Measurements from ENCODE around the gene OSBP. TPM values are rescaled to one million over a fixed set of nuclear protein-coding genes. Genes with fewer than 3 reads are reported as not detected.
A peak's percentile ranks its signal among the peaks of the same experiment; 100 is the strongest.
"Not testable (repeated sequence)": the region's sequence is repeated elsewhere in the genome, so short reads cannot be mapped to it uniquely, and the experiment has no call there.

OSBP gene
- total RNA-seq, 1 donor from 2014 or later: 40.1 TPM

DNA sequence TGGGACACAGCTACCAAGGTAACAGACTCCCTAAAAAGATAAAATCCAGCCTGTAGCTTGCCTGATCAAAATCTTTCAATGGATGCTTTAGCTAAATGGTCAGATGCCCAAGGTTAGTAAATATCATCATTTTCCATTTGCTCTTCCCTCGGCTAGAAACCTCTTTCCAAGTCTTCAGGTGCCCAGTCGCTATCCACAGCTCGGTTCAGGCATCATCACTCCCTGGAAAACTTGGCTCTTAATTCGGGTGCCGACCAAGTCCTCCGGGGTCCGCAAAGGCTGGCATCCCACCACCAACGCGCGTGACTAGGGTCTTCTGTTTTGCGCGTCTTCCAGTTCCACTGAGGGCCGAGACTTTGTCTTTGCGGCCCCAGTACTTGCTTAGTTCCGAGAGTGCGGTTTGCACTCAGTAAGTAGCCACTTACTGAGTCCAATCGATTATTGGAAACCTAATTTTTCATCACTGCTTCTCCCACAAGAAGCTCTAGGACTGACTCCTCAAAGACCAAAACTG lies 59.9 kb downstream of the OSBP start:
- intact Hi-C loops (cut with micrococcal nuclease): loop anchor here (2.0 to 10.0 kb wide), 4 partner anchors 61 to 448 kb away; partner anchors contain the start of genes FAM111A, FAM111B and STX3
- DNase-seq: no peak
- H3K9me3 Mint-ChIP-seq: no peaks in the 10 kb centered on the region
- peak overlapping the region; percentile 86 for H3K27ac Mint-ChIP-seq
- H3K4me3 Mint-ChIP-seq: peak overlapping the region; percentile 83
- peaks cover 5% of the 10 kb centered on the region for H3K36me3 Mint-ChIP-seq (ENCODE audit: low read depth)
- peaks cover 43% of the 10 kb centered on the region for H3K4me1 Mint-ChIP-seq
- H3K27me3 Mint-ChIP-seq: peaks cover 22% of the 10 kb centered on the region

DNA sequence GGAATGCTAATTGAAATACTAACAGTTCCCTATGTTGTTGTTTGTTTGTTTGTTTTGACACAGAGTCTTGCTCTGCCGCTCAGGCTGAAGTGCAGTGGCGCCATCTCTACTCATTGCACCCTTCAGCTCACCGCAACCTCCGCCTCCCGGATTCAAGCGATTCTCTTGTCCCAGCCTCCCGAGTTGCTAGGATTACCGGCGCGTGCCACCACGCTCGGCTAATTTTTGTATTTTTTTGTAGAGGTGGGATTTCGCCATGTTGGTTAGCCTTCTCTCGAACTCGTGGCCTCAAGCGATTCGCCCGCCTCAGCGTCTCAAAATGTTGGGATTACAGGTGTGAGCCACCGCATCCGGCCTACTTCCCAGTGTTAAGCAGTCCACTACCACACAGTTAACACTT lies 62.3 kb downstream of the OSBP start:
- Mint-ChIP-seq H3K9me3 (no peaks in the 10 kb centered on the region), H3K4me3 (peak overlapping the region; percentile 23), H3K27me3 (peaks cover 22% of the 10 kb centered on the region), H3K4me1 (peaks cover 41% of the 10 kb centered on the region), H3K36me3 (ENCODE audit: low read depth) (peaks cover 3% of the 10 kb centered on the region), H3K27ac (no peak overlapping the region)
- intact Hi-C loops (cut with micrococcal nuclease): loop anchor here (5.0 to 10.0 kb wide), 2 partner anchors 259 to 409 kb away; partner anchors contain the start of genes FAM111A and MRPL16
- no peak for DNase-seq

DNA sequence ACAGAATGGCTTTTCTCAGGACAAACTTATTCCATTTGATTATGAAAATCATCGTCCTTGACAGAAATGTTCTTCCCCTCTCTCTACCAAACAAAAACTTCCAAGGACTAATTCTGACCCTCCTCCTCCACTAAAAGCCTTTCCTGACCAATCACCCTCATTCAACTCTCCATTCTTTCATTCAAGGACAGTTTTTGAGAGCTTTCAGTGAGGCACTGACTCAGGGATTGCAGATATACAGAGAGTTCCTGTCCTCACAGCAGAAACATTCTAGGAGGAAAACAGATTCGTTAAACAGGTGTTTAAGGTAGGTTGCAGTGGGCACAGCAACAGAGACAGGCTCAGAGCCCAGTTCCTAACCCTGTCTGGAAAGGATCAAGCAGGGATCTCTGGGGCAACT lies 62.7 kb downstream of the OSBP start:
- intact Hi-C loops (cut with micrococcal nuclease): loop anchor here (5.0 to 10.0 kb wide), 2 partner anchors 259 to 408 kb away; partner anchors contain the start of genes FAM111A and MRPL16
- H3K9me3 Mint-ChIP-seq: no peaks in the 10 kb centered on the region
- H3K27me3 Mint-ChIP-seq: peaks cover 22% of the 10 kb centered on the region
- no peak for DNase-seq
- H3K4me3 Mint-ChIP-seq: peak overlapping the region; percentile 41
- H3K36me3 Mint-ChIP-seq (ENCODE audit: low read depth): peaks cover 3% of the 10 kb centered on the region
- no peak overlapping the region for H3K27ac Mint-ChIP-seq
- peaks cover 40% of the 10 kb centered on the region for H3K4me1 Mint-ChIP-seq

DNA sequence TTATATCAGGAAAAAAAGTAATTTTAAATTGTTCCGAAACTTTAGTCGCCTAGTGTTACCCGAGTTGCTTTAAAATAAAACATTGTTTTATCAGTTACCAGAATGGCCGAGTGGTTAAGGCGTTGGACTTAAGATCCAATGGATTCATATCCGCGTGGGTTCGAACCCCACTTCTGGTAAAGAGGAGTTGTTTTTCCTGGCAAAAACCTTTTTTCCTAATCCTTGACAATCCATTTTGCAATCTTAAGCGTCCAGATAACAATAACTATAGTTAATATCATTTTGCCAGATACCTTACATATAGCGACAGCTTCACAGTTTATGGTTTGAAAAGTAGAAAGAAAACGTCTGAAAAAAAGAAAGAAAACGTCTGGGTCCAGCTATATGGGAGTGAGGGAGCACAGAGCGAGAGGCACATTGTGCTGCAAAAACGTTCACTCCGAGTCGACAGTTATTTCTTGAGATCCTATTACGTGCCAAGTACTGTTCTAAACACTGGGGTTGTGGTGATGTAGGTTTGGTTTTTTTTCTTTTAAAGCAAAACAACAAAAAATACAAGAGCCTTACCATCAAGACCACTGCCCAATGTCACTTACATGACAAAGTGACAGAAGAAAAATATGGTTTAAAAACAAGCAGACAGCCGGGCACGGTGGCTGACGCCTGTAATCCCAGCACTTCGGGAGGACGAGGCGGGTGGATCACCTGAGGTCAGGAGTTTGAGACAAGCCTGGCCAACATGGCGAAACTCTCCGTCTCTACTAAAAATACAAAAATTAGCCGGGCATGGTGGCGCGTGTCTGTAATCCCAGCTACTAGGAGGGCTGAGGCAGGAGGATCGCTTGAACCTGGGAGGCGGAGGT lies 63.7 kb downstream of the OSBP start:
- no peaks in the 10 kb centered on the region for H3K9me3 Mint-ChIP-seq
- intact Hi-C loops (cut with micrococcal nuclease): loop anchor here (1.0 to 10.0 kb wide), 4 partner anchors 14 to 973 kb away; partner anchors contain the start of genes FAM111A, MRPL16 and ZFP91
- no peak overlapping the region for H3K27ac Mint-ChIP-seq
- no peak for DNase-seq
- peak overlapping the region; percentile 85 for H3K4me3 Mint-ChIP-seq
- peaks cover 3% of the 10 kb centered on the region for H3K36me3 Mint-ChIP-seq (ENCODE audit: low read depth)
- H3K27me3 Mint-ChIP-seq: peaks cover 22% of the 10 kb centered on the region
- H3K4me1 Mint-ChIP-seq: peaks cover 33% of the 10 kb centered on the region

DNA sequence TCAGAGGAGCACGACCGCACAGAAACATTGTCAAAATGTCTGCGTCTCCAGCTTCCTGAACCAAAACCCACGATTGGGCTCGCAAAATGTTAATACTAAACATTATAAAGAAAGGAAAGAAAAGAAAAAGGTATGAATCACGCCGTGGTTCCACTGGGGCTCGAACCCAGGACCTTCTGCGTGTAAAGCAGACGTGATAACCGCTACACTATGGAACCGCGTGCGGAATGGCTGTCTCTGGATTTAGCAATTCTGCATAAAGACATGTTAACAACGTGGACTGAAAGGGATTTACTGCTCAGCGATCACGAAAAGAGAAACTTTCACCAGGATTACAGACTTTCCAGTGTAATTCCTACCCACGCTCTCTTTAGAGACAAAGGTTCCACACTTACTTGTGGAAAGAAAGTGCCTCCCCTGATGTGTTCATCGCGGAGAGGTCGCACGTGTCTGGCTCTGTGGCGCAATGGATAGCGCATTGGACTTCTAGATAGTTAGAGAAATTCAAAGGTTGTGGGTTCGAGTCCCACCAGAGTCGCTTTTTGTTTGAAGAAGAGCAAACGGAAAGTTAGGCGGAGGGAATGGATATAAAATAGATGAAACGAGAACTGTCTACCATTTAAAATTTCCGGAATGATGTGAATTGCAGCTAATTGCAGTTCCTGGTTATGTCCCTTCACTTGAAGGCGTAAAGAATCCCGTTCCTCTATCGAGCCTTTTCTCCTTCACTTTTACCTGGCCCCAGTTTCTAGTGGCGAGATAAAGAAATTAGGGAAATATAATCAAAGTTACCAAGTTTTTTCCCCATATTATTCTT lies 64.5 kb downstream of the OSBP start:
- DNase-seq: peak; percentile 93
- H3K4me1 Mint-ChIP-seq: peaks cover 27% of the 10 kb centered on the region
- intact Hi-C loops (cut with micrococcal nuclease): loop anchor here (1.0 to 10.0 kb wide), 7 partner anchors 9 to 972 kb away; partner anchors contain the start of genes FAM111A, MRPL16, PATL1 and ZFP91
- H3K36me3 Mint-ChIP-seq (ENCODE audit: low read depth): peaks cover 3% of the 10 kb centered on the region
- peak overlapping the region; percentile 85 for H3K4me3 Mint-ChIP-seq
- peaks cover 19% of the 10 kb centered on the region for H3K27me3 Mint-ChIP-seq
- no peaks in the 10 kb centered on the region for H3K9me3 Mint-ChIP-seq
- H3K27ac Mint-ChIP-seq: peak overlapping the region; percentile 88

DNA sequence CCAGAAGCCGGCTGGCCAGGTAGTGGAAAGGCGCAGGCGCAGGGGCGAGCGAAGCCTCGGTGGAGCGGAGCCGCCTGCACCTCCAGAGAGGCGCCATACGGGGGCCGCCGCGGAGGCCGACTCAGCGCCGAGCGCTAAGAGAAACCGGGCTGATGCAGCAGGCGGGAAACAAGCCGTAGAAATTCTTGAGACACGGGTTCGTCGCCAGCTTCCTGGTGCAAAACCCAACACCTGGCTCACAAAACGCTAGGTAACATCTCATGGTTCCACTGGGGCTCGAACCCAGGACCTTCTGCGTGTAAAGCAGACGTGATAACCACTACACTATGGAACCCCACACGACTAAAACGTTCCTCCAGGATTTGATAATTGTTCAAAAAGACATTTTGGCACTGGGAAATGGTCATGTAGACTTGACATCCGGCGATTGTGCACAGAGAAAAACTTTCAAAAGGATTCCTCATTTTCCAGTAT lies 65.2 kb downstream of the OSBP start:
- H3K27me3 Mint-ChIP-seq: peaks cover 15% of the 10 kb centered on the region
- intact Hi-C loops (cut with micrococcal nuclease): loop anchor here (1.0 to 10.0 kb wide), 6 partner anchors 10 to 972 kb away; partner anchors contain the start of genes FAM111A, MRPL16, PATL1 and ZFP91
- peak overlapping the region; percentile 88 for H3K27ac Mint-ChIP-seq
- peaks cover 3% of the 10 kb centered on the region for H3K36me3 Mint-ChIP-seq (ENCODE audit: low read depth)
- no peaks in the 10 kb centered on the region for H3K9me3 Mint-ChIP-seq
- DNase-seq: peak; percentile 95
- H3K4me1 Mint-ChIP-seq: peaks cover 22% of the 10 kb centered on the region
- H3K4me3 Mint-ChIP-seq: peak overlapping the region; percentile 85

DNA sequence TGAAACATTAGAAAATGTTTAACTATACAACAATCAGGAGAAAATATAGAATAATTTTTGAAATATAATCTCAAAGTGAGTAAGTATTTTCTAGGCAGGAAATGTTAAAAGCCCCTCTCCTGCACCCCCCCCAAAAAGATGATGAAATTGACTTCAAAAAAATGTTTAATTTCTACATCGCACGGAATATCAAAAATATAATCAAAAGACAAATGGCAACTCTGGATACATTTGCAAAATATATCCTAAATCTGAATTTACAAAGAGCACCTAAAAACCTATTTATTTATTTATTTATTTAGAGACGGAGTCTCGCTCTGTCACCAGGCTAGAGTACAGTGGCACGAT lies 67.3 kb downstream of the OSBP start:
- H3K4me3 Mint-ChIP-seq: no peak overlapping the region
- DNase-seq: no peak
- H3K27ac Mint-ChIP-seq: no peak overlapping the region
- peaks cover 3% of the 10 kb centered on the region for H3K36me3 Mint-ChIP-seq (ENCODE audit: low read depth)
- peaks cover 13% of the 10 kb centered on the region for H3K27me3 Mint-ChIP-seq
- peaks cover 22% of the 10 kb centered on the region for H3K4me1 Mint-ChIP-seq
- intact Hi-C loops (cut with micrococcal nuclease): no loop called here
- no peaks in the 10 kb centered on the region for H3K9me3 Mint-ChIP-seq

DNA sequence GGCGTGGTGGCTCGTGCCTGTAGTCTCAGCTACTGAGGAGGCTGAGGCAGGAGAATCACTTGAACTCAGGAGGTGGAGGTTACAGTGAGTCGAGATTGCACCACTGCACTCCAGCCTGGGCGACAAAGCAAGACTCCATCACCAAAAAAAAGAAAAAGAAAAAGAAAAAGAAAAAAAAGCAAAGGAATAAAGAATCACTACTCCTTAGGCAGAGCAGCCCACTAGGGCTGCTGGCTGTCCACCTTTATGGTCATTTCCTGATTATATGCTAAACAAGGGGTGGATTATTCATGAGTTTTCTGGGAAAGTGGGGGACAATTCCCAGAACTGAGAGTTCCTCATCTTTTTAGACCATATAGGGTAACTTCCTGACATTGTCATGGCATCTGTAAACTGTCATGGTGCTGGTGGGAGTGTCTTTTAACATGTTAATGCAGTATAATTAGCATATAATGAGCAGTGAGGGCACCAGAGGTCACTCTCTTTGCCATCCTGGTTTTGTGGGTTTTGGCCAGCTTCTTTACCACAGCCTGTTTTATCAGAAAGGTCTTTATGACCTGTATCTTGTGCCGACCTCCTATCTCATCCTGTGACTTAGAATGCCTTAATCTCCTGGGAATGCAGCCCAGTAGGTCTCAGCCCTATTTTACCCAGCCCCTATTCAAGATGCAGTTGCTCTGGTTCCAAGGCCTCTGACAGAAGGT lies 67.8 kb downstream of the OSBP start:
- H3K9me3 Mint-ChIP-seq; H3K27ac Mint-ChIP-seq; DNase-seq; intact Hi-C loops (cut with micrococcal nuclease); H3K4me3 Mint-ChIP-seq; H3K36me3 Mint-ChIP-seq (ENCODE audit: low read depth): not testable (repeated sequence)
- Mint-ChIP-seq H3K4me1 (peaks cover 21% of the 10 kb centered on the region), H3K27me3 (peaks cover 12% of the 10 kb centered on the region)

DNA sequence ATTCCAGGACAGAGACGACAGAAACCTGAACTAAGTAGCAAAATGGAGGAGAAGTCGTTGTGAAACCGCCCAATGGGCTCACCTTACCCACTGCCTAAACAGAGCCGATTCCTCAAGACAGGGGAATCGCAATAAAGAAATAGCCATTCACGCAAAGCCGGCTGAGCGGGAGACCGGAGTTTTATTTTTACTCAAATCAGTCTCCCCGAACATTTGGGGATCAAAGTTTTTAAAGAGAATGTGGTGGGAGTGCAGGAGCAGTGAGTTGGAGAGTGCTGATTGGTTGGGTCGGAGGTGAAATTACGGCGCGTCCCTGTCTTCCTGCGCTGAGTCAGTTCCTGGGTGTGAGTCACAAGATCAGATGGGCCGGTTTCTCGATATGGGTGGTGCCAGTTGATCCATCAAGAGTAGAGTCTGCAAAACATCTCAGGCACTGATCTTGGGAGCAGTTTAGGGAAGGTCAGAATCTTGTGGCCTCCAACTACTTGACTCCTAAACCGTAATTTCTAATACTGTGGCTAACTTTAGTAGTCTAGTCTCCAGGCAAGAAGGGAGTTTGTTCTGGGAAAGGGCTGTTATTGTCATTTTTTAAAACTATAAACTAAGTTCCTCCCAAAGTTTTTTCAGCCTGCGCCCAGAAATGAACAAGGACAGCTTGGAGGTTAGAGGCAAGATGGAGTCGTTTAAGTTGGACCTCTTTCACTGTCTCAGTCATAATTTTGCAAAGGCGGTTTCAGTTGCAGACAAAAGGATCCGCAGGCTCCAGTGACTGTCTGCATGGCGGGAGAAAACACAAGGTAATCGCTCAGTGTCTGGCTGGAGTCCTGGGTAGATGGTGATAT lies 70.2 kb downstream of the OSBP start:
- intact Hi-C loops (cut with micrococcal nuclease): no loop called here
- no peak for DNase-seq

DNA sequence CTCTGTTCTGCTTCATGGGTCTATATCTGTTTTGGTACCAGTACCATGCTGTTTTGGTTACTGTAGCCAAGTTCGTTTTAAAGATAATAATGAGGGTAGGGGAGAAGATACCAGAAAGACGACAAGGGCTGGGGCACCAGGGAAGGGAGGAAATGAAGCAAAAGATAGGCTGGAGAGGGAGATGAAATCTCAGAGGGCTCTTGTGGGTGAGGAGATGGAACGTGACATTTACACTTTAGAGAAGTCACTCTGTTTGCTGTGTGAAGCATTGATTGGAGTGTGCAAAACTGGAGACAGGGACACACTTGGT lies 70.8 kb downstream of the OSBP start:
- Mint-ChIP-seq H3K36me3 (ENCODE audit: low read depth) (no peaks in the 10 kb centered on the region), H3K4me3 (no peak overlapping the region)

More for the DNA sequence above, 70.2 kb downstream of the OSBP start:
- Mint-ChIP-seq H3K4me3 (no peak overlapping the region), H3K4me1 (peaks cover 6% of the 10 kb centered on the region), H3K36me3 (ENCODE audit: low read depth) (no peaks in the 10 kb centered on the region), H3K9me3 (no peaks in the 10 kb centered on the region), H3K27me3 (peaks cover 3% of the 10 kb centered on the region), H3K27ac (no peak overlapping the region)

DNA sequence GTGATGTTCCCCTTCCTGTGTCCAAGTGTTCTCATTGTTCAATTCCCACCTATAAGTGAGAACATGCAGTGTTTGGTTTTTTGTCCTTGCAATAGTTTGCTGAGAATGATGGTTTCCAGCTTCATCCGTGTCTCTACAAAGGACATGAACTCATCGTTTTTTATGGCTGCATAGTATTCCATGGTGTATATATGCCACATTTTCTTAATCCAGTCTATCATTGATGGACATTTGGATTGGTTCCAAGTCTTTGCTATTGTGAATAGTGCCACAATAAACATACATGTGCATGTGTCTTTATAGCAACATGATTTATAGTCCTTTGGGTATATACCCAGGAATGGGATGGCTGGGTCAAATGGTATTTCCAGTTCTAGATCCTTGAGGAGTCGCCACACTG lies 71.9 kb downstream of the OSBP start:
- H3K27ac Mint-ChIP-seq; DNase-seq; H3K9me3 Mint-ChIP-seq; intact Hi-C loops (cut with micrococcal nuclease); H3K27me3 Mint-ChIP-seq; H3K36me3 Mint-ChIP-seq (ENCODE audit: low read depth); H3K4me3 Mint-ChIP-seq; H3K4me1 Mint-ChIP-seq: not testable (repeated sequence)

More for the DNA sequence above, 70.8 kb downstream of the OSBP start:
- DNase-seq: no peak
- peaks cover 6% of the 10 kb centered on the region for H3K4me1 Mint-ChIP-seq
- intact Hi-C loops (cut with micrococcal nuclease): no loop called here
- no peak overlapping the region for H3K27ac Mint-ChIP-seq
- H3K27me3 Mint-ChIP-seq: peaks cover 3% of the 10 kb centered on the region
- no peaks in the 10 kb centered on the region for H3K9me3 Mint-ChIP-seq

DNA sequence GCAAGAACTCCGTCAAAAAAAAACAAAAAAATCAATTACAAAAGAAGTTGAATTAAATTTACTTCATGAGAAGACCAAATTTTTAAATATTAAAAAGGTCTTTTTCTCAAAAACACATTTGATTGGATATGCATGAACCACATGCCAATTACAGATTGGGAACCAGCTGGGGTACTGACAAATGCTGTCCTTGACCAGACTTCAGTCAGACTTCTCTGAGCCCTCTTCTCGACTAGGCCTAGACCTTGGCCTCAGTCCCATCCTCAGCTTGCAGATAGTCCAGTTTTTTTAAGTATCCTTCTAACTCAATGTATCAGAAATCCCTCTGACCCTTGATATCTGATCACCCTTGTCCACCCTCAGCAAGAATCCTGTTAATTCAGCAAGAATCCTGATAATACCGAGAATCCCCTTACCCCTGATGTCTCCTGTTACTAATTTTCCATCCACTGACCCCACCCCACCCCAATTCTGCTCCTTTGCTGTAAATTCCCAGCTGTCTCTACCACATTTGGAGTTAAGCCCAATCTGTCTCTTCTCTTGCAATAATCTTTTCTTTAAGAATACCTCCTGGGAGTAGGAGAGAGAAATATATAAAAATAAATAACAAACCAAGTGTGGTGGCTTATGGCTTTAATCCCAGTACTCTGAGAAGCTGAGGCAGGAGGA lies 73.3 kb downstream of the OSBP start:
- DNase-seq: no peak
- Mint-ChIP-seq H3K36me3 (ENCODE audit: low read depth) (no peaks in the 10 kb centered on the region), H3K4me3 (no peak overlapping the region), H3K27ac (no peak overlapping the region), H3K9me3 (no peaks in the 10 kb centered on the region), H3K27me3 (peaks cover 3% of the 10 kb centered on the region), H3K4me1 (peaks cover 7% of the 10 kb centered on the region)
- intact Hi-C loops (cut with micrococcal nuclease): no loop called here
